GM12878 (cell line): ENCODE data around the gene HEPACAM. TPM values are rescaled to one million over a fixed set of nuclear protein-coding genes. Genes with fewer than 3 reads are reported as not detected.

Experiments used
- ATAC-seq: fragments of 200-7000 bp; cut with Tn5 transposase; 3 replicates; pipeline ENCODE4 v1.9.1; 2020; ENCODE audit warnings: mild to moderate bottlenecking, moderate library complexity
- BruUV-seq: library from RNA; stranded (reverse); fragments of 400-500 nt; replicated peaks from 2 replicates; lab custom pipeline; 2021; lab: Mats Ljungman, UMichigan
- CTCF ChIA-PET: fragments of 300-600 bp; sonication (Branson Sonifier 250); formaldehyde crosslinking; extraction: SDS; loops from one replicate; lab custom pipeline; 2021; ENCODE audit warnings: inconsistent platforms; lab: Yijun Ruan, JAX
- POLR2A ChIA-PET: fragments of 350-600 bp; formaldehyde crosslinking; extraction: SDS; loops from one replicate; lab custom pipeline; 2021; ENCODE audit warnings: inconsistent platforms; lab: Charles Lee
- RAD21 ChIA-PET: fragments of 300-600 bp; sonication (Branson Sonifier 250); formaldehyde crosslinking; loops from one replicate; lab custom pipeline; 2023; ENCODE audit warnings: antibody characterized with exemption; ENCODE audit not compliant: unreplicated experiment; lab: Charles Lee
- SMC1A ChIA-PET: fragments of 300-600 bp; sonication (Branson Sonifier 250); formaldehyde crosslinking; loops from one replicate; lab custom pipeline; 2023; ENCODE audit not compliant: unreplicated experiment, uncharacterized antibody; lab: Charles Lee
- DNase-seq: peaks from one replicate; pipeline ENCODE4 v3.0.0-alpha.2; 2011; ENCODE audit warnings: low read depth, low spot score
- FAIRE-seq: peaks from 3 replicates; lab custom pipeline; 2011; peaks lifted over from hg19 to GRCh38; lab: Jason Lieb, UNC
- H2AFZ ChIP-seq: 2 replicates; pipeline ENCODE4 v1.6.0; 2011; ENCODE audit warnings: low read depth, low read length, control low read depth; ENCODE audit not compliant: control insufficient read depth
- H3K27ac ChIP-seq: 2 replicates; pipeline ENCODE4 v1.5.1; 2011; ENCODE audit warnings: control low read depth; ENCODE audit not compliant: control insufficient read depth, insufficient read depth
- H3K27me3 ChIP-seq, 2 experiments: replicated peaks in 1 of 2; 2 replicates each; pipeline versions ENCODE4 v1.6.0 to v1.6.1; 2011; ENCODE audit warnings: low read length in 1 of 2; ENCODE audit not compliant: control insufficient read depth in 2 of 2, insufficient read depth in 2 of 2
- H3K36me3 ChIP-seq, 2 experiments: 2 replicates each; pipeline ENCODE4 v1.5.1; 2011; ENCODE audit warnings: low read length in 1 of 2; ENCODE audit not compliant: control insufficient read depth in 2 of 2, insufficient read depth in 2 of 2
- H3K4me1 ChIP-seq: 2 replicates; pipeline ENCODE4 v1.6.1; 2011; ENCODE audit warnings: mild to moderate bottlenecking, low read length, moderate library complexity, mixed read lengths; ENCODE audit not compliant: control insufficient read depth, insufficient read depth
- H3K4me2 ChIP-seq: 2 replicates; pipeline ENCODE4 v1.6.0; 2011; ENCODE audit warnings: control low read depth; ENCODE audit not compliant: control insufficient read depth, insufficient read depth
- H3K4me3 ChIP-seq: fragments of 200-600 bp; sonication (generic); 2 replicates; pipeline ENCODE4 v1.5.1; 2016
- H3K79me2 ChIP-seq: 2 replicates; pipeline ENCODE4 v1.6.0; 2011; ENCODE audit warnings: low read length; ENCODE audit not compliant: control insufficient read depth, insufficient read depth
- H3K9ac ChIP-seq: 2 replicates; pipeline ENCODE4 v1.8.0; 2011; ENCODE audit warnings: low read length, control low read depth, mixed read lengths; ENCODE audit not compliant: control insufficient read depth, insufficient read depth
- H3K9me3 ChIP-seq: replicated peaks from 3 replicates; pipeline ENCODE4 v1.5.1; 2011; ENCODE audit warnings: mild to moderate bottlenecking, low read length; ENCODE audit not compliant: control insufficient read depth, insufficient read depth
- H4K20me1 ChIP-seq: 2 replicates; pipeline ENCODE4 v1.6.0; 2011; ENCODE audit not compliant: control insufficient read depth, insufficient read depth
- KDM1A ChIP-seq: fragments of 200-600 bp; sonication (generic); IDR thresholded peaks from 2 replicates; pipeline ENCODE4 v1.6.1; 2016; ENCODE audit warnings: borderline replicate concordance
- MTA3 ChIP-seq: IDR thresholded peaks from 2 replicates; pipeline ENCODE4 v1.6.1; 2012; ENCODE audit warnings: low read length, inconsistent platforms, borderline replicate concordance
- NBN ChIP-seq: fragments of 450-650 bp; IDR thresholded peaks from 2 replicates; pipeline ENCODE4 v1.6.1; 2016
- NRF1 ChIP-seq: conservative IDR thresholded peaks from 2 replicates; pipeline ENCODE4 v1.6.1; 2011; ENCODE audit warnings: mild to moderate bottlenecking, low read depth, low read length, improper control_type of control experiment
- RBBP5 ChIP-seq: fragments of 200-600 bp; sonication (generic); conservative IDR thresholded peaks from 2 replicates; pipeline ENCODE4 v1.6.1; 2016
- TCF12 ChIP-seq: IDR thresholded peaks from 2 replicates; pipeline ENCODE4 v1.6.1; 2011; ENCODE audit warnings: low read depth, mild to moderate bottlenecking, low read length
- ZNF274 ChIP-seq: IDR thresholded peaks from one replicate; pipeline ENCODE4 v1.8.0; 2011; ENCODE audit not compliant: insufficient read length, insufficient read depth
- WGBS: methylation state at CpG from one replicate; pipeline ENCODE4 v1.1.6; 2016; ENCODE audit warnings: low lambda C conversion rate; ENCODE audit not compliant: insufficient replicate concordance, insufficient coverage; ENCODE audit errors: missing lambda C conversion rate; 5-methylcytosine and 5-hydroxymethylcytosine counted together
- in situ Hi-C: fragments of 300-500 bp; cut with MboI; formaldehyde crosslinking; loops from 9 replicates; pipeline ENCODE4 v1.14.3; 2018; ENCODE audit warnings: mixed read lengths
- intact Hi-C: fragments of 100-400 bp; cut with micrococcal nuclease; formaldehyde crosslinking; loops from one replicate; pipeline ENCODE4 v1.14.2; 2022; ENCODE audit not compliant: unreplicated experiment
- polyA plus RNA-seq, 11 experiments: library from polyadenylated mRNA; depleted of rRNA in 4 of 11; unstranded in 6 of 11; stranded (reverse) in 5 of 11; fragments of >200 nt; fragmentation: Nextera tagmentation in 4 of 11; fragmentation: Illumina TruSeq in 1 of 11; extraction: Ambion mirVana in 4 of 11; extraction: Trizol in 1 of 11; gene quantifications; 1 replicate in 1 of 11; 2 replicates in 10 of 11; pipeline versions ENCODE4 v1.2.1 to v1.2.3, GENCODE V29; 2011 to 2016; ENCODE audit warnings: inconsistent platforms in 2 of 11, missing spikeins in 2 of 11, low read depth in 1 of 11
- total RNA-seq, 4 experiments: library from RNA; depleted of rRNA in 3 of 4; stranded (reverse); fragments of >200 nt in 3 of 4; fragmentation: Illumina TruSeq in 1 of 4; extraction: Trizol in 1 of 4; gene quantifications; 2 replicates each; pipeline versions ENCODE4 v1.2.1 to v1.2.3, GENCODE V29; 2013 to 2021
- TF ChIP-seq, protein P1 (sequence below): fragments of 450-650 bp; formaldehyde crosslinking; IDR thresholded peaks from 2 replicates; pipeline ENCODE4 v1.5.0; 2022; ENCODE audit warnings: mild to moderate bottlenecking, missing genetic modification characterization

HEPACAM gene
- total and polyA plus RNA-seq, 10 of the 15 experiments (the other 5 are each of a cell fraction or from before 2014, with no cell fraction given): 0.03 TPM; not detected in 9

DNA sequence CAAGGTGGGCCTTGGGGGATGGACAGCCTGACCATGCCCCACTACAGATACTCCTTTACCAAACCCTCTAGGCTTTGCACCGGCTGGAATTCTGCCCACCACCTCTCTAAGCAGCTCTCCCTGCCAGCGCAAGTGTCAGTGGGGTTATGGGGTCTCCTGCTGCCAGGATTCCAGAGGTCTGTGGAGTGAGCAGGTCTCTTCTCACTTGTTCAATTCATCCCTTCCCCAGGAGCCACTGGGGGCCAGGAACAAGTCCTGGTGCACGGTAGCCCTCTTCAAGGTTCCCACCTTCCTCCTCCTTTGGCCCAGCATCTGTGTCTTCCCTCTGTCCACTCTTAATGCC is 48.6 kb upstream of the HEPACAM start:
- H3K27ac ChIP-seq: no peak overlapping the region
- no peak for FAIRE-seq
- intact Hi-C loops: no loop called here

More for the DNA sequence above, 48.6 kb upstream of the HEPACAM start:
- H4K20me1 ChIP-seq: no peaks in the 10 kb centered on the region
- H3K9ac ChIP-seq: no peak overlapping the region
- DNase-seq: no peak
- H3K4me2 ChIP-seq: no peak overlapping the region
- peaks cover 3% of the 10 kb centered on the region; the same call in 2 of the 3 replicates for H3K9me3 ChIP-seq
- H3K79me2 ChIP-seq: no peaks in the 10 kb centered on the region
- no peak for TF ChIP-seq RBBP5
- TF ChIP-seq KDM1A: no peak
- no peak for TF ChIP-seq NRF1
- no peak for TF ChIP-seq NBN
- no peak for TF ChIP-seq ZNF274
- no peak for TF ChIP-seq MTA3
- no peak for TF ChIP-seq TCF12
- TF ChIP-seq, protein P1, sequence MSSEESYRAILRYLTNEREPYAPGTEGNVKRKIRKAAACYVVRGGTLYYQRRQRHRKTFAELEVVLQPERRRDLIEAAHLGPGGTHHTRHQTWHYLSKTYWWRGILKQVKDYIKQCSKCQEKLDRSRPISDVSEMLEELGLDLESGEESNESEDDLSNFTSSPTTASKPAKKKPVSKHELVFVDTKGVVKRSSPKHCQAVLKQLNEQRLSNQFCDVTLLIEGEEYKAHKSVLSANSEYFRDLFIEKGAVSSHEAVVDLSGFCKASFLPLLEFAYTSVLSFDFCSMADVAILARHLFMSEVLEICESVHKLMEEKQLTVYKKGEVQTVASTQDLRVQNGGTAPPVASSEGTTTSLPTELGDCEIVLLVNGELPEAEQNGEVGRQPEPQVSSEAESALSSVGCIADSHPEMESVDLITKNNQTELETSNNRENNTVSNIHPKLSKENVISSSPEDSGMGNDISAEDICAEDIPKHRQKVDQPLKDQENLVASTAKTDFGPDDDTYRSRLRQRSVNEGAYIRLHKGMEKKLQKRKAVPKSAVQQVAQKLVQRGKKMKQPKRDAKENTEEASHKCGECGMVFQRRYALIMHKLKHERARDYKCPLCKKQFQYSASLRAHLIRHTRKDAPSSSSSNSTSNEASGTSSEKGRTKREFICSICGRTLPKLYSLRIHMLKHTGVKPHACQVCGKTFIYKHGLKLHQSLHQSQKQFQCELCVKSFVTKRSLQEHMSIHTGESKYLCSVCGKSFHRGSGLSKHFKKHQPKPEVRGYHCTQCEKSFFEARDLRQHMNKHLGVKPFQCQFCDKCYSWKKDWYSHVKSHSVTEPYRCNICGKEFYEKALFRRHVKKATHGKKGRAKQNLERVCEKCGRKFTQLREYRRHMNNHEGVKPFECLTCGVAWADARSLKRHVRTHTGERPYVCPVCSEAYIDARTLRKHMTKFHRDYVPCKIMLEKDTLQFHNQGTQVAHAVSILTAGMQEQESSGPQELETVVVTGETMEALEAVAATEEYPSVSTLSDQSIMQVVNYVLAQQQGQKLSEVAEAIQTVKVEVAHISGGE (CRISPR knock-in tag): no peak
- no peaks in the 10 kb centered on the region for H3K4me1 ChIP-seq
- POLR2A ChIA-PET: no interaction called here
- H3K27me3 ChIP-seq: no peaks in the 10 kb centered on the region
- CTCF ChIA-PET: interaction anchor here (1.6 kb wide), 1 partner anchor 158 kb away, joined by 3 read pairs; no protein-coding TSS in a partner anchor
- ATAC-seq: no peak
- H3K36me3 ChIP-seq: no peaks in the 10 kb centered on the region; a peak in 3 of 4 replicates
- no peak overlapping the region for H2AFZ ChIP-seq
- WGBS: 97% methylated on average over 3 of the region's 3 CpGs
- no peak overlapping the region for H3K4me3 ChIP-seq
- no TSS peak for BruUV-seq
- in situ Hi-C loops: no loop called here
- SMC1A ChIA-PET: no interaction called here
- RAD21 ChIA-PET: no interaction called here
